LoVo (cell line): ENCODE measurements around the gene APCDD1L.

Source experiments
- DNase-seq: peaks from one replicate; pipeline ENCODE4 v3.0.0-alpha.2; 2016; ENCODE audit warnings: low spot score

Gene APCDD1L

DNA sequence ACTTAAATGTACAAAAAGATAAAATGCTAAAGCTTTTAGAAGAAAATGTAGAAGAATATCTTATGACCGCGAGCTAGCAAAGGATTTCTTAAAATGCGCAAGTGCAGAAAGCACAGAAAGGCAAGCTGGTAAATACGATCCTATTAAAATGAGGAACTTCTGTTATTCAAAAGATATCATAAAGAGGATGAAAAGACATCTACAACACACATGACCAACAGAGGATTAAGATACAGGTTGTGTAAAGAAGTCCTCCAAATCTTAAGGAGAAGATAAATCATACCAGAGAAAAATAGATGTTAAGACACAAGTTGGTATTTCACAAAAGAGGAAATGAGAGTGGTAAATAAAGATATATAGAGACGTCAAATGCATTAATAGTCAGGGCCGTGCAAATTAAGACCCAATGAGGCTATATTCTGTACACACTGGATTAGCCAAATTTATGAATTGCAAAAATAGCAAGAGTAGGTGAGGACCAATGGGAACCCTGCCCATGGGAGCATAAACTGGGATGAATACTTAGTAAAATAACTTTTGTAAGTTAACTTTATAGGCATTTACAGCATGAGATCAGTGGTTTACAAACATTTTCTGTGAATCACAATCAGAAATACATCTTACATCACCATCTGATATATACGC is 23.0 kb downstream of the APCDD1L start:
- DNase-seq = no peak

DNA sequence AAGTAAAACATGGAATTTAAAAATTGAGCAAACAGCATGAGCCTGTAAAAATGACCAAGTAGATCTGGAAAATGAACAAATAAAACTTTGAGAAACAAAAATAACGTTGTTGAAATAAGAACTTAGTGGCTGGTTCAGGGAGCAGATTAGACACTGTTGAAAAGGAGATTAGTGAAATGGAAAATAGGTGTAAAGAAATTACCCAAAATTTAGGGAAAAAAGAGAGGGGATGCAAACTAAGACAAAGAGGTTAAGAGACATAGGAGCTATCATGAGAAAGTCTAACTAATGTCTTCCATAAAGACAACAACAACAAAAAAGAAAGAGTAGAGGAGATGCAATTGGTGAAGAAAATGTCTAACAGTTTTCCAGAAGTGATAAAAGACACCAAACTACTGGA is 29.0 kb downstream of the APCDD1L start:
- no peak for DNase-seq

DNA sequence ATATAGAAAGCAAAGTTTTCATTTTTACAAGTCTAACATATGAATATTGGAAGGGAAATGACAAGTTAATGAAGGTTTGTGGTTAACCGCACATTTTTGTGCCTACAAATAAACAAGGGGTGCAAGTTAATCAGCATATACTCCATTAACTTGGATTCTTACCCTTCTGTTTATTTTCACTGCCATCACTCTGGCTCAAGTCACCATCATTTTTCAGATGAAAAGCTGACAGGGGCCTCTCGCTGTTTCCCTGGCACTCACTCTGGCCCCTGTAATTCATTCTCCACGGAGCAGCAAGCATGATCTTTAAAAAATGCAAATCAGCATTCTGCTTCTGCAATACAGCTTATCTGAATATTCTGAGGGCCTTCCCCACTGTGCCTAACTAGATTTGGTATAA is 29.8 kb downstream of the APCDD1L start:
- no peak for DNase-seq

DNA sequence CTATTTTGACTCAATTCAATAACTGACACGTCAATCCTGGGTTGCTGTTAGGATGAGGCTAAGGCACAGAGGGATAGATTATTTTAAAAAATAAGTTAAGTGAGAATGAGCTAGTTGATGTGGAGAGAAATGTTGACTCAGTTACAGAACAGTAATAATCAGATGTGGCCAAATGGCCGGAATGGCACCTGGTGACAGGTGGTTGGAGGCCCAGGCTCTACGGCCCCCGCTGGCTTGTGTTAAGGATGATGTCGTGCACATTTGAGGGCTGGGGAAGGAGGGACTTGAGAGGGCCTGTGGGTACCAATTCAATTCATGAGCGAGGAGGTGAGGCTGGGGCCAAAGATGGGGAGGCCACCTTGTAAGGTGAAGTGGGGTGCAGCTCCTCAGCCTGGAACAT is 31.7 kb downstream of the APCDD1L start:
- no peak for DNase-seq

DNA sequence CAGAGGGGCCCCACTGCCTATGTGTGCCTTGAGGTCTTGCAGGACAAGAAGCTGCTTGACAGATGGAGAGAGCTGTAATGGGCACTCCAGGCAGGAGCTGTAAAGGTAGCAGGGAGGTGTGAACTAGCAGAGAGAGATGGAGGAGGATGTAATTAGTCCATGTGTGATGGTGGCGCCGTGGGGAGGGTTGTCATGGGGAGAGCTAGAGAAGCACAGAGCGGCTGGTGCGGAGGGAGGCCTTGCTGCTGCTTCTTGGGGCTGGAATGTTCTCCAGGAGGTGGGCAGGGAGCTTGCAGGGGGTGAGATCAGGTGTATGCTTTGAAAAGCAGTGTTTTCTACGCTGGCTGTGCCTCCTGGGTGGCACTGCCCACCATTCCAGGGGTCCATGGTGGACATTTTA is 32.1 kb downstream of the APCDD1L start:
- no peak for DNase-seq

DNA sequence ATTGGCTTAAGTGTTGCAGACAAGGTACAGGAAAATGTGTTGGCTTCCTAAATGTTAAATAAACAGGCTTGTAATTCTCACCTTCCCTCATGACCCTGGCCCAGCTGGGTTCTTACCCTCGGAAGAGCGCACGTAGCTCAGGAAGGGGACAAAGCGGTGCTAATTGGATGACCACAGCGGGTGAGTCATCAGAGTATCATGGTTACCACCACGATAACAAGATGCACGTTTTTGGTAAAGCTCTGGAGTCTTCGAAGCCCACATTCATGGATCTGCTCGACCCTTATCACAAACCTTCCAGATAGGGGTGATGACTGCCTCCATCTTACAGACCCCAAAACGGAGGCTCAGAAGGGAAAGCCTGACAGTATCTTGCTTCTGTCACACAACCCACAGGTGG is 32.8 kb downstream of the APCDD1L start:
- no peak for DNase-seq

DNA sequence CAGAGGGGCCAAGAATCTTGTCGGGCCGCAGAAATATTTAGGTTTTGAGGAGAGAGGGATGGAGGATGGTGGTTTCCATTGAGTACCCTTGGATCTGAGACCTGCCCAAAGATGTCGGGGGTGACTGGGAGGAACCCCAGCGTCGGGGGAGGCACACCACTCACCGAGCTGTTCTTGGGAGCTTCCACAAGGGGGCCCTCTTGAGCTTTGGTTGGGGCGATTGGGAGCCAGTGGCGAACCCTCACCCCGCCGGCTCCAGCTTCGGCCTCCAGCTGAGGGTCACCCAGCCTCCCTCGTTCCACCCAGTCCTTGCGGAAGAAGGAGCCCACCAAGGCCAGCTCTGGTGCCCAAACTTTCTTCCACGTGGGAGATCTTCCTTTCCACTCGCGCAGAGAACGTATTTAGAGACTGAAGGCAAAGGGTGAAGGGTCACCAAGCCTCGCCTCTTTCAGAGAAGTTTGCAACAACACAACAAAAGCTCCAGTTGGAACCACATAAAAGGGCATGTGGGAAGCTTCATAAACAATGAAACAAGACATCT is 33.6 kb downstream of the APCDD1L start:
- DNase-seq = peak; percentile 7

DNA sequence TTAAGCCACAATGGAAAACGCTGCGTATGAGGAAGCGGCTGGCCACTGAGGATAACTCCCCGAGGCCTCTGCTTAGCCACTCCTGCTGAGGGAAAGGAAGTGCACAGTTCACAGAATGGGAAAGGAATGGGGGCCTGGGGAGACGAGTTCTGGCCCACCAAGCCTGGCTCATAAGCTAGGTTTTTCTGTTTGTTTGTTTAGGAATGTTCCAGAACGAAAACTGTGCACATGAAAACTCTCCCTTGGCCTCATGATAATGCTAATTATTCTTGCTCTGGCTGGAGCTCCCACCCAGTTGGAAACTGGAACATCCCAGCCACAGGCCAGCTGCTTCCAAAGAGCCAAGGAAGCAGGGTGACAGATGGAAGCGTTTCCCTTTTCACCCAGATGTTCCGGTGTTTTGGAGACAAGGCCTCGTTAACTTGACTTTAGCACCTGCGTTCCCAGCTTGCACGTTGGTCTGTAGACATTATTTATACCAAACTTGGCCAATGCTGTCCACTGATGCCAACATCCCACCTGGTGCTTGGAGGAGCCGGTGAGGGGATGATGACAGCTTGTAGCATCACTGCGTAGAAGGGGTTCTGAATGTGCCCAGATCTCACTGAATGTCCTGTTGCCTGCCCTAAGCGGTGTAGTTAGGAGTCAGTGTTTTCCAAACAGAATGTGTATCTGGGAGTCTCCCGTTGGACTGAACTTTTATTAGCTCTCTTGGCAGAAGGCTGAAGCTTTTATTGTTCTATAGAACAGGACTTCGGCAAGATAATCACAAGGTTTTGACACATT is 34.5 kb downstream of the APCDD1L start:
- no peak for DNase-seq

DNA sequence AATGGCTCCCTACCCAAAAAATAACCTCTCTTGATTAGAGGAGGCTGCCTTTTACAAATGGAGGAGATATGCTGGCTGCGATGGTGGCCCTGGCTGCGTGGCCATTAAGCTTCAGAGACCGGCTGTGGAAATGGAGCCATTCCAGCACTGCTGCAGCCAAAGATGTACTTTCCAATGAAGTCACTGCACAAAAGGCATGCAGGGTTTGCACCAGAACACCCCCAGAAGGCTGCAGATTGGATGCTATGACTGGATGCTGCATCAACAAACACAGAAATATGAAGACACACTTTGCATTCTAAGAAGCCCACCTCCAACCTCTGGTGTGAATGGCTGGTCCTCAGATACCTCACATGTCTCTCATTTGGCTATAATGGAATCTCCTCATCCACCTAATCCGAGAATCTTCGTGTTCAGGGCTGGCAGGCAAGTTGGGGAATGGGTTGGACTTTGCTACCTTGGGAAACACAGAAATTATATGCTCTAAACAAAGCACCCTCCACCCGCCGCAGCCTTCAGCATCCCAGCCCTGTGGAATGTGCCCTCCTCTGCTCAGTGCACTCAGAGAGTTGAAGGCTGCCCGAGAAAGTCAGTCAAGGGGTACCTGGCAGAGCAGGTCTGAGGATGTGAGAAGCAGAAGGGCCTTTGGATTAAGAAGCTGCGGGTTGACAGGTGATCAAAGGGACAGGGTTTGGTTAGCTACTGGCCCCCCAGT is 35.3 kb downstream of the APCDD1L start:
- no peak for DNase-seq

DNA sequence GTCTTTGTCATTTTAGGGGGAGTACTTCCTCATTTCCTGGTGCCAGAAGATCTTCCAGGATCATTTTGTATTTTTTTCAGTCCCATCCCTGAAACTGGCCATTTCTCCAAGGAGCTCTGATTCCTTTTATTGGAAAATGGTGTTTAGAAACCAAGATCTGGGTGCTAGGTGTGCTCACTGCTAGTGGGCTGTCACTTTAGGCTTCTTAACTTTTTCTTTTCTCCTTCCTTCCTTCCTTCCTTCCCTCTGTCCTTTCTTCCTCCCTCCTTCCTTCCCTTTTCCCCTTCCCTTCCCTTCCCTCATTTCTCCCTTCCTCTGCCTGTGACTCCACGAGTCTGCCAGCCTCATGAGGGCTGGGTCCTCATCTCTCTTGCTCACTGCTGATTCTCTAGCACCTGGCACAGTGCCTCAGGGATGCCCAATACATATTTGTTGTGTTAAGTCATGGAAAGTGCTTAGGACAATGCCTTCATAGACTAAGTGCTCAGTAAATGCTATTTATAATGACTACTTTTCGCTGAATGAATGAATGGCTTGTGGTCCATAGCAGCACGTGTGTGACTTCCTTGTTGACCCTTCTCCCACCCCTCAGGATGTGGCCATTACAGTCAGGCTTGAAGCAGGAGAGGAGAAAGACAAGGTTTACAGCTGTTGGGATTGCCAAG is 36.9 kb downstream of the APCDD1L start:
- DNase-seq = no peak

DNA sequence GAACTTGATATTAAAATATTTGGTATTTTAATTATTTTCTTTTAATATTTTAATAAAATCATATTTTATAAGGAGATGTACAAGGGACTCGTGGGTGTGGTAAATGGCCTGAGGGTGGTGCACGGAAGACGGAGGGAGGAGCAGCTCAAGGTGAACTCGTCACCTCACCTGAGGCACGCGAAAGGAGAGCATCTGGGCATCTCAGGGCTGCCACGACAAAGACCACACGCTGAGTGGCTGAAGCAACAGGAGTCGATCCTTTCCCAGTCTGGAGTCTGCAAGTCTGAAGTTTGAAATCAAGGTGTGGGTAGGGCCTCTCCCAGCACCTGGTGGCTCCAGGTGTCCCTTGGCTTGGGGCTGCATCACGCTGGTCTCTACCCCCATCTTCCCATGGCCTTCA is 39.7 kb downstream of the APCDD1L start:
- no peak for DNase-seq

DNA sequence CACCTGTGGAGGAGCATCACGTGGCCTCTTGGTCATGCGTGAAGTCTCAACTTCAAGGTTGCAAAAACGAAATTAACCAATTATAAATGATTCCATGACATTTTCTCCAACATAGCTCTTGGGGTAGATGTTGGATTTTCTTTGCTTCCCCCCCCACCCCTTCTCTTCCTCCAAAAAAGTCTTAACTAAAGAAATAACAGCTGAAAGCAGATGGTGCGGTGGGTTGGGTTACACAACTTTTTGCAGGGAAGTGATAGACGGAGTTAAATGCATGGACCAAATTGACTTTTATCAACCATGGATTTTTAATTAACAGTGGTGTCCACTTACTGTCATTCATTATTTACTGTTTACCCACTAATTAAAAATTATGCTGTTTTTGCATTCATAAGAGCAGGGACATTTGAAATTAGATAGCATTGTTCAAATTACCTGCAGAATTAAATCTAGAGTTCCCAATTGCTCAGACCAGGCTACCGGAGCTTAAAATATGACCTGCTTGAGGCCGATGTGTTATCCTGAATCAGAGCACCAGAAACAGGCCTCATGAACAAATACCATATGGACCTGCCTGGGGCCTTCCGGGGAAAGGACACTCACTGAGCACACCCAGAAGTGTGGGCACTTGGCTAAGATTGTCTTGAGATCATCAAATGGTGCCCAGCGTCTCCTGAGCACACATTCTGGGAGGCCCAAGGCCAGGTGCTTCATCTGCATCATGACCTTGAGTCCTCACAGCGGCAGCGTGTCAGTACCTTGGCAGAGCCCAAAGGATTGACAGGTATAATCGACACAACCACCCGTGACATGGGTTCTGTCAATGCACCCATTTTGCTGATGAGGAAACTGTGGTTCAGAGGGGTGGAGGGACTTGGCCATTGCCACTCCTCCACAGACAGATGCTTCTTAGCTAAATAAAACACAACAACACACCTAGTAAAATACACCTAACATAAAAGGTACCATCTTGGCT is 41.5 kb downstream of the APCDD1L start:
- DNase-seq = no peak

DNA sequence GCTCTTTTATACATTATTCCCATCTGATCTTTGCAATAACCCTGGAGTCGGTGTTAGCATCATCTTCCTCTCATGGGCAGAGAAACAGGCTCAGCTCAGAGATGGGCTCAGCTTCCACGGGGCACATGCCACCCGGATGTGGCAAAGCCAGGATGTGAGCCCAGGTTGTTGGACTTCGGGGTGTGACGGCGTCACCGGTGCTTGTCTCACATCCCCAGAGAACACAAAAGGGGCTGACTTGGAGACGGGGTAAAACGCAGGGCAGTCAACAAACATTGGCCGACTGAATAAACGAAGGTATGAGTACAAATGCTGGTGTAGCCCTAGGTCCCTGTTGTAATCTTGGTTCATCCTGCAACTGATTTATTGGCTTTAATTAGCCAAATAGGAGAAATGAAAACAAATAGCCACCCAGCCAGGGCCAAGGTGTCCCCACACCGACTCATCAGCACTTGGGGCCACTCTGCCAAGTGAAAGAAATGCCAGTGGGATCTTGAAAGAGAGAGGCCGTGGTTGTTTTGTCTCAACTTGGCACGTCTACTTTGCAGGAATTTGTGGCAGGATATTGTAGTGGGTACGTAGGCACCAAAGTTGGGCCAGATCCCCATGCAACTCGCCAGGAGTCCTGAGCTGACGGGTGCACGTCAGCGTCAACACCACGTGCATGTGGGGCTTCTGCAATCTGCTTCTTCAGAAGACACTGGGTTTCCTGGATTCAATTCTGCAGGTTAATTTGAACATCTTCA is 42.8 kb downstream of the APCDD1L start:
- DNase-seq = no peak

DNA sequence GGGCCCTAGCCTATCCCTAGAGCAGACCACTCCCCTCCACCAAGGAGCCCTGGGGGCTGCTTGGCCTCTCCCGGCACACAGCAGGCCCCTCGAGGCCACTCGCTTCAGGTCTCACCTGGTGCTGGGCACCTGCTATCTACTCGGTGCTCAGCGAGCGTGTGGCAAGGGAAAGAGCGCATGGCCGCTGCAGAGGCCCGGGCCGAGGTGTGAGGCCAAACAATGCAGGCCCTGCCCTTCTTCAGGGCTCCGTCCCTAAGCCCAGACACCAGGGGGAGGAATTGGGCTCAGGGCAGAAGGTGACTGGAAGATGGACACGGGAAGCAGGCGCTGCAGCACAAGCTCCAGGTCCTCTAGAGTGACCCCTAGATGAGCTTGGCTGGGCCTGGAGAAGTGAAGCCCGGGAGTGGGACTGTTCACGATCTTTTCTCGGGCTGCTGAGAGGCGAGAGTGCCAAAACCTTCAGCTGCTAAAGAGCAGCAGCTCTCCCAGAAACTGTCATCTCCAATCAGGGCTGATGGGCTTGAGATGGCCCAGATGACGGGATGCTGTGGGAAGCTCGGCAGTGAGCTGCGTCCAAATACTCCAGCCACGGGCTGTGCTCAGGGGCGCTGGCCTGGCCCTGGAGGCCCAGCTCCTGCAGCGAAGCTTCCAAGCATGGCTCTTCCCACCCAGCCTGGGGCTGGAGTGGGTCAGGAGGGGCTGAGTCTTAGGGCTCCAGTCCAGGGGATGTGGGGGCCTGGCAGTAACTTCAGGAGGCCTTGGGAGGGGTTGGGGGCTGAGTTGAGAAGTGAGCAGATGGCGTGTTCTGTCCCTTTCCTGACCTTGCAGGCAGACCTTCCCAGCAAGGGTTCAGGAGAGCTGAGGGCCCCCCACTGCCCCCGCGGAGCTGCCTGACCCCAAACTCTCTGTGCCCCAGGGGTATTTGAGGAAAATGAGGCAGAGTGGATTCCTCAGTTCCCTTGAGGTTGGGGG is 43.7 kb downstream of the APCDD1L start:
- no peak for DNase-seq

DNA sequence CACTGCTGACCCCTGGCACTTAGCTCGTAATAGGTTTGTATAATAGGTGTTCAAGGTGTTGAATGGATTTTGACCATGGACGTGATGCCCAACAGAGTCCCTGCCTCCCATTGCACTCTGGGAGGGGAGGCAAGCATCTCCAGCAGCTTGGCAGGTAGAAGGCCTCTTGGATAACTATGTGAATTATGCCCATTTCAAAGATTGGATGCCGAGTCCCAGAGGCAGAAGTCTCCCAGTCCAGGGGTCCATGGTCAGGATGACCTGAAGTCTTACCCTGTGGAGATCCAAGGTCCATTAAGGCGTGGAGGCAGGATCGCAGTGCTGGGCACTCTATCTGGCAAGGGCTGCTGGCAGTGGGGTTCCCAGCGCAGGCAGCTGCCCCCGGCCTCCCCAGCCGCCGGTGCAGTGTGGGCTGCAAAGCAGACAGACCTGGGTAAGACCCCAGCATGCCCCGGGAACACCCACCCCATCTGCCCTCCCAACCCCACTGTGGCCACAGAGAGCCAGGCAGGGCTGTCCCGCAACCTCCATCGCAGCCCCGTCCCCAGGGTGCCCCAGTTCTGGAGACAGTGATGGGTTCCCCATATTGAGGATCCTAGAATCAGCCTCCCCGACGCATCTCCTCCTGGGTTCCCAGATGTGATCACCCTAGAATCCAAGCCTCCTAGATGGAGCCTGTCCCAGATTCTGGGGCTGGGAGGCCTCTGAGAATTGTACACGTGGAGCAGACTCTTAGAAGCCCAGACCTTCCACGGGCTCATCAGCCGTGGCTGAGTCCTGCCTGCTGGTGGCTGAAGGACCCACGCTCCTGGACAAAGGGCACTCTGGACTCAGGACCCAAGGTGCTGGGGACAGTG is 44.6 kb downstream of the APCDD1L start:
- DNase-seq = no peak

DNA sequence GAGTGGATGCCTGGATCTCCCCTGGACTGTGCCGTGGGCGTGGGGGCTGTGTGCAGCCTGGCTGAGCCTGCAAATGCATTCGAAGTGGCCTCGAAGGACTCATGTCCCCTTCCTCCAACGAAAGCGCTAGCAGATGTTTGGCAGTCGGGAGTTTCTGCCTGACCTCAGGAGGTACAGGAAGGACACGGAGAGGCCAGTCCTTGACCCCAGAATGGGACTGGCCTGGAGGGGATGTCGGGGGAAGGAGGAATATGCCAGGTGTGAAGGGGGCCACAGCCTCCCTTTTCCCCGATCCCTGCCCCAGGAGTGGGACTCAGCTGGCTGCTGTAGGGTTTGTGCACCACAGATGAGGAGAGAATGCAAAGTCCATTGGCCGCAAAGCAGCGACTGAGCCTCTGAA is 45.6 kb downstream of the APCDD1L start:
- DNase-seq = no peak

DNA sequence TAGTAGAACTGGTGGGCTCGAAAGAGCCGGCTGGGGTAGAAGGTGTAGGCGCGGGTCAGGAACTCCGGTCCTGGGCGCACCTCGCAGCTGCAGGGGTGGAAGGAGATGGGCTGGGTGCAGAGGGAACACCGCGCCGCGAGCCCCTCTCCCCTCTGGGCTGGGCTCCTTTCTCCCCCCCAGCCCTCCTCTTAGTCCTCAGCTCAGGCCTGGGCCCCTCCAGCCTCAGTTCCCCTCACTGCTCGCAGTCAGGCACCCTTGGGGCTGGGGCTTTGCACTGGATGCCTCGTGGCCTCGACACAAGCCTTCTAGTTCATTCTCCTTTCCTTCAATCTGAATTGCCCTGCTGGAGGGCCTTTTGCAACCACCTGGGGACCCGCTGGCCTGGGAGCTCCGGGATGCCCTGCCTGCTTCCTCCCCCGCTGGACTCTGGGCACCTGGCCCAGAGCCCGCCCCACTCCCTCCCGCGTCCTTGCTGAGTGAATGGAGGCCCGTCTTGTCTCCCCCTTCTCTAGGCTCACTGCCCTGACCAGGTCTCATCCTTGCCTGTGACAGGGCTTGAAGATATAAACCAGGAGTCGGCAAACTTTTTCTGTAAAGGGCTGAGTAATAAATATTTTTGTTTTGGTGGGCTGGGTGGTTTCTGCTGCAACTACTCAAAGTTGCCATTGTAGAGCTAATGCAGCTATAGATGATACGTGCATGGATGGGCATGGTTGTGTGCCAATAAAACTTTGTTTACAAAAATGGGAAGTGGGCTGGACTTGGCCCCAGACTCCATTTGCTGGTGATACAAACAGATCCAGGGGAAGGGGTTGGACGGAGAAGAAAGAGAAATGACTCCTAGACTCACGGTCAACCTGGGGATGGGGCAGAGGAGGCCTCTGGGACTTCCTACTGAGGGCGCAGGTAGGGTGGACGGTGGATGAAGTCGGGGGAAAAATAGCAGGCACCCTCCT is 47.3 kb downstream of the APCDD1L start:
- no peak for DNase-seq
